HG03159 (cell line): ENCODE data around the gene RRAS.
A peak's percentile ranks its signal among the peaks of the same experiment; 100 is the strongest.

ENCODE experiments used
- ATAC-seq: cut with Tn5 transposase; IDR thresholded peaks from one replicate; pipeline ENCODE4 v1.9.1; 2021; ENCODE audit warnings: mild to moderate bottlenecking, moderate library complexity; ENCODE audit not compliant: unreplicated experiment

Gene RRAS

GRCh38 chr19:49596954-49597702 lies 42.8 kb downstream of the RRAS start:
- ATAC-seq, result no peak

- ATAC-seq, result no peak
Measured at GRCh38 chr19:49596407-49596806, 43.5 kb downstream of the RRAS start.

- ATAC-seq, result no peak
Measured at GRCh38 chr19:49595819-49596404, 44.0 kb downstream of the RRAS start.

DNA sequence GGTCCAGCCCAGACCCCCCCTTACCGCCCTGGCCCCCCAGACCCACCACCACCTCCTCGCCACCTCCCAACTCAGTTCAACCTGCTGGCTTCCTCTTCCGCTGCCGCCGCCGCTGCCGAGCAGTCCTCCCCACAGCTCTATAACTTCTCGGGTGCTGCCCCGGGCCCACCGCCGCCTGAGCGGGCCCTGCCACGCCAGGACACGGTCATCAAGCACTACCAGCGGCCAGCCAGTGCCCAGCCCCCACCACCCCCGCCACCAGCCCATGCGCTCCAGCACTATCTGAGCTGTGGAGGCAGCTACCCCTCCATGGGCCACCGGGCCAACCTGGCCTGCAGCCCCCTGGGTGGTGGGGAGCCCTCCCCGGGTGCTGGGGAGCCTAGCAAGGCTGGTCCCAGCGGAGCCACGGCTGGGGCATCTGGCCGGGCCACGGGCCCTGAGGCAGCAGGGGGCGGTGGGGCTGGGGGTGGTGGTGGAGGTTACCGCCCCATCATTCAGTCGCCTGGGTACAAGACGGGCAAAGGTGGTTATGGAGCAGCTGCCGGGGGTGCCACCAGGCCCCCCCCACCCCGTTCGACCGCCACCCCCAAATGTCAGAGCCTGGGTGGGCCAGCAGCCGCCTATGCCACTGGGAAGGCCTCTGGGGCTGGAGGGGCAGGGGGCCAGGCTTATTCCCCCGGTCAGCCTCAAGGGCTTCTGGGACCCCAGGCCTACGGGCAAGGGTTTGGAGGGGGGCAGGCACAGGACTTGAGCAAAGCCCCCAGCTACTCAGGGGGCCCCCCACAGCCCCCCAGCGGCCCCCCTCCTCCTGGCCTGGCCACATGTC lies 44.7 kb downstream of the RRAS start:
- ATAC-seq, result no peak

DNA sequence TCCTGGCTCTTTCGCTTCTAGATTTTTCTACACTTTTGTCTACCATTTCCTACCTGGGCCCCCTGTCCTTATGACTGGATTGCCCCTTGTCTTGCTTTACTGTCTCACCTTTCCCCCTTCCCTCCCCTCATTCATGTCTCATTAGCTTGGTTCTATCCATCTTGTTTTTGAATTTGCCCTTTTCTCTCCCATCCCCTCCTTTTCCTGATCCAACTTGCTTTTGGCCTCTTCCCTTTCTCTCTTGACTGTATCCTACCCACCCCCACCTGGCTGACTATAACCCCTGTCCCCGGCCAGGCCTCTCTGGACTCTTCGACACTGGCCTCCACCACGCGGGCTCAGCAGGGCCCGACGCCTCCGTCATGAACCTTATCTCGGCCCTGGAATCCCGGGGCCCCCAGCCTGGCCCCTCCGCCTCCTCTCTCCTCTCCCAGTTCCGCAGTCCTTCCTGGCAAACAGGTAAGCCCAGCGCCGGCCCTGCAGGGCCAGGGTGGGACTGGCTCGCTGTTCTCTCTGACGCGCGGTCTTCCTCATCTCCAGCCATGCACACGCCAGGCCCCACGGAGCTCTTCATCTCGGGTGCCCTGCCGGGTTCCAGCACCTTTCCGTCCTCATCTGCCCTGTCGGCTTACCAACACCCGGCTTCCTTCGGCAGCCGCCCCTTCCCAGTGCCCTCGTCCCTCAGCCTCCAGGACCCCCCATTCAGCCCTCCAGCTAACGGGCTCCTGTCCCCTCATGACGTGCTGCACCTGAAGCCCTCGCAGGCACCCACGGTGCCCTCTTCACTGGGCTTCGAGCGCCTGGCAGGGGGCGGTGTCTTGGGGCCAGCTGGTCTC lies 45.6 kb downstream of the RRAS start:
- no peak for ATAC-seq

DNA sequence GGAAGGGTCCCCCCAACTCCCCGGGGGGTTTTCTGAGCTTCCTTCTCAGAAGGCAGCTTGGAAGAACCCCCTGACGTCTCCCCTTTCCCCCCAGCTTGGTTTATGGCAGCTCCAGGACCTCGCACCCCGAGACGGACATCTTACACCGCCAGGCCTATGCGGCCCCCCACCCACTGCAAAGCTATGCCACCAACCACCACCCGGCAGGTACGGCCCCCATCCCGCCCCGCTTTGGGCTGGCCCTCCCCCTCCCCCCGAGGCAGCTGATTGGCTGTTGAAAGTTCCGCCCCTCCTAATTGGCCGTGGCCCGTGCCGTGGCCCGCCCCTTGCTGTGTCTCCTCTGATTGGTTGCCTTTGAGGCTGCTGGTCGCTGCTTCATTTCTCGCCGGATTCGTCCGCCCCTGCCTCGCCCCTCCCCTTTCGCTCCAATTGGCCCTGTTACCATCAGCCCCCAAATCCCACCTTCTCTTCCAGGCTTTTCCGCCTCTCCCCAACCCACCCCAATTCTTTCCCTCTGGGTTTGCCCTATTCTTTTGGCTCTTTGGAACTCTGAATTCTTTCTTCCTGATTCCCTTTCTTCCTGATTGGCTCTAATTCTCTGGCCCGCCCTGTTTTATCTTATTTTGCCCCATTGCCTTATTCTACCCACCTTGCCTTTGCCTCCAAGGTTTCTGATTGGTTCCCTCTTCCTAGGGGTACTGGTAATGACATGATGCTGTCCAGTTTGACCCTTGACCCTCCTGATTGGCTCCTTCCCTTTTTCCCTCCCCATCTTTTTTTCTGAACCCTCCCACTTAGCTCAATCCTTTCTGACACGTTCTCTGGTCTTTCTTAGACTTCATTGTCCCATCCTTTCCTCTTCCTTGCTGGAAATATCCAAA lies 46.5 kb downstream of the RRAS start:
- ATAC-seq, result peak; percentile 42

- ATAC-seq, result no peak
Measured at GRCh38 chr19:49592486-49593232, 47.3 kb downstream of the RRAS start.

DNA sequence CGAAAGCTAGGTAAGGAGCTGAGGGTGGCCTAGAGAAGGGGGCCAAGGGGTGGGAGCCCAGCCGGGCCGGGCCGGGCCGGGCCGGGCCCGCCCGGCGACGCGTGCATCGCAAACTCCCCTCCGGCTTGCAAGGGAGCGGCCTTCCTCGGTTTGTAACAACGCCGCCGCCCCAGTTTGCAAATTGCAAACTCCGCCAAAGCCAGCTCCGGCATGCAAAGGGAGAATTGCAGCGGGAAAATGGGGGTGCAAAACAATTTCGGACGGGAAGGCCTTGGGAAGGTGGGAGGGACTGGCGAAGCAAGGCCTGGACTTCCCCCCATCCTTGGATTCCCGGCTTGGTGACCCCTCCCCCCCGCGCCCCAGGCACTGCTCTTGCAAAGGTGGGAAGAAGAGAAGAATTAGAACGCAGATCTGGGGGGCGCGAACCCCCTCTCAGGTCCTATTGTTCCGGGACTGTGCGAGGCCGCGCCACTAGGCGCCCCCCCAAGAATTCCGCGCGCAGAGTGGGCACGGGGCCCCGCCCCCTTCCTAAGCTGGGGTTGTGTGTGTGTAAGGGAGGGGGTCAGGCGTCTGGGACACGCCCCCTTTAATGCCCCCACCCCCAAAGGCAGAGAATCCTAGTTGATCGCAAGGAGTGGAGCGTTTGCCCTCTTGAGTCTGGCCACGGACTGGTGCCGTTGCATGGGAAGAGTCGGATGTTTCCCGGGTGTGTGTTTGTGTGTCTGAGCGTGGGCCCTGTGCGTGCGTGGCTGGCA lies 48.0 kb downstream of the RRAS start:
- ATAC-seq, result no peak

DNA sequence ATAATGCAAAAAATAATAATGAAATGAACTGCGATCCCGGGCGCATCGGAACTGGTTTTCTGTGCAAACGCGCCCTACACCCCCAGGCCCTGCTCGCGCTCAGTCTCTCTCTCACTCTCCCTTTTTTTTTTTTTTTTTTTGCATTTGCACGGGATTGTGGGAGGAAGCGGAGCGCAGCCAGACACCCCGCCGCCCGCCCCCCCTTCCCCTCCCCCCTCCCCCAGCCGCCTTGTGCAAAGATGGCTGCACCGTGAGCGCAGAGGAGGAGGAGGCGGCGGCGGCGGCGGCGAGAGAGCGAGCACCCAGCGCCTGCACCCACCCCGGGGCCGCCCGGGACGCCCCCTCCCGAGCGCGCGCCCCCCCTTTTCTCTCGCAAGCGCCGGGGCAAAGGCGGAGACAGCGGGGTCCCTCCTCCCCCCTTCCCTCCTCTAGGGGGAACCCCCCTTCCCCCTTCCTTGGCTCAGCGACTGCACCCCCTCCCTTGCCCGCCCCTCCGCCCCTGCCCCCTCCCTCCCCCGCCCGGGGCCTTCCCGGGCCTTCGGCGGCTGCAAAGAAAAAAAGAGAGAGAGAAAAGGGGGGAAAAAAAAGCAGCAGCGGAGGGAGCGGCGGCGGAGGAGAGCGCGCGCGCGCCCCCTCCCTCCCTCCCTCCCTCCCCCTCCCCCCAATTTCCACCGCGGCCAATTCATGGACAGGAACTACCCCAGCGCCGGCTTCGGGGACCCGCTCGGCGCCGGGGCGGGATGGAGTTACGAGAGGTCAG lies 48.8 kb downstream of the RRAS start, which contains the start of gene PRR12:
PRR12 (plus strand) TSS at position 212 of the 760 bp plus-strand sequence; CDS start at position 685, 473 bp downstream.
- ATAC-seq, result no peak

GRCh38 chr19:49590071-49590970 lies 49.6 kb downstream of the RRAS start:
- ATAC-seq, result peak; percentile 68

DNA sequence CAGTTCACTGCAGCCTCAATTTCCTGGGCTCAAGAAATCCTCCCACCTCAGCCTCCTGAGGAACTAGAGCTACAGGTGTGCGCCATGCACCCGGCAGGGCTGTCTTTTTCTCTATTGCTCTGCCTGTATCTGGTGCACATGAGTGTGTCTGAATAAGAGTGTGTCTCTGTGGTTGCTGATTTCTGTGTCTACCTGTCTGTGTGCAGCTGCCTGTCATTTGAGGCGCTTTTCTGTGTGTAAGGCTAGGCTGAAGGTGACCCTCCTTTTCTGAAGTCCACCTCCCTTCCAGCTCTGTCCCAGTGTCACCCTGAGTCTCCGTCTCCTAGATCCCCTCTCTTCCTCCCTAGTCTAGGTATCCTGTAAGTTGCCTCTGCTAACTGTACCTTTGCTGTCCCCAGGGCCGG lies 50.4 kb downstream of the RRAS start:
- no peak for ATAC-seq

DNA sequence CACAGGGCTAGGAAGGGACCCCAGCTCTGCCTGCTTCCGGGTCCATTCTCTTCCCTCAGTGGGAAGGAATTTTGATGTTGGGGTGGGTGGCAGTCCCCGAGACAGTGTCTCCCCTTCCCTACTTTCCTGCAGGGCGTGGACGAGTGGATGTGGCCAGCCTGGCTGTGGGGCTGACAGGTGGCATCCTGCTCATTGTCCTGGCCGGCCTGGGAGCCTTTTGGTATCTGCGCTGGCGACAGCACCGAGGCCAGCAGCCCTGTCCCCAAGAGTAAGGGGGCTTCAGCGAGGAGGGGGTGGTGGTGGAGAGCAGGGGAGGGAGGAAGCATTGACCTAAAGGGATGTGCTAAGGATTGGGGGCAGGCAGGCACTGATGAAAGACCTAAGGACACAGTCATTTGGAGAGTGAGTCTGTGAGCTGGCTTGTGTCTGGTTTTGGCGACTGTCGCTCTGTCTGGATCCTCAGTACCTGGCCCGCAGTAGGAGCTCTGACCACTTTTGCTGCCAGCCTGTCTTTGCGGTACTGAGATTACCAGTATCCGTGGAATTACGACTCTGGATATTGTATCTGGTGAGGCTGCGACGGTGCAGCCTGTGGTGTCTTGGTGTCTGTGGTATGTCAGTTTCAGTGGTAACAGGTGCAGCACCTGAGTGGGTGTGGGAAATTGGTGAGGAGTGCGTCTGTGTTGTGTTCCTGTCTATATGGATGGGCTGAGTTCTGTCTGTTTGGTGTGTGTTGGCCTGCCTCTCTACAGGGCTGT lies 51.4 kb downstream of the RRAS start:
- ATAC-seq, result no peak

DNA sequence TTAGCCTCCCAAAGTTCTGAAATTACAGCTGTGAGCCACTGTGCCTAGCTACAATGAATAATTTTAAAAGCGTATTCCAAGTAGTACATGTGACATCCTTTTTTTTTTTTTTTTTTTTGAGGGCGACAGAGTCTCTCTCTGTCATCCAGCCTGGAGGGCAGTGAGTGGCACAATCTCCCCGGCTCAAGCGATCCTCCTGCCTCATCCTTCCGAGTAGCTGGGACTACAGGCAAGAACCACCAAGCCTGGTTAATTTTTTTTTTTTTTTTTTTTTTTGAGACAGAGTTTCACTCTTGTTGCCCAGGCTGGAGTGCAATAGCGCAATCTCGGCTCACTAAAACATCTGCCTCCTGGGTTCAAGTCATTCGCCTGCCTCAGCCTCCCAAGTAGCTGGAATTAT lies 52.7 kb downstream of the RRAS start:
- no peak for ATAC-seq
